H9 (cell line): ENCODE data around the gene CCDC85B. TPM values are rescaled to one million over a fixed set of nuclear protein-coding genes. Genes with fewer than 3 reads are reported as not detected.

Experiments used
- DNase-seq: peaks from one replicate; pipeline ENCODE4 v3.0.0-alpha.2; 2017
- H2AFZ ChIP-seq: one replicate; pipeline ENCODE4 v1.6.1; 2013; ENCODE audit warnings: mild to moderate bottlenecking, low read length, control low read depth, moderate library complexity
- H2AK5ac ChIP-seq: 2 replicates; pipeline ENCODE4 v1.6.1; 2013; ENCODE audit warnings: low read length, control low read depth, mixed read lengths; ENCODE audit not compliant: insufficient read length
- H2BK120ac ChIP-seq: one replicate; pipeline ENCODE4 v1.6.1; 2013; ENCODE audit warnings: low read depth, mild to moderate bottlenecking, low read length, control low read depth, inconsistent platforms; ENCODE audit not compliant: poor library complexity, severe bottlenecking
- H2BK12ac ChIP-seq: 2 replicates; pipeline ENCODE4 v1.6.1; 2013; ENCODE audit warnings: low read length, control low read depth, mixed read lengths, low read depth; ENCODE audit not compliant: insufficient read length
- H2BK15ac ChIP-seq: 2 replicates; pipeline ENCODE4 v1.6.1; 2013; ENCODE audit warnings: low read depth, low read length, control low read depth
- H2BK20ac ChIP-seq: one replicate; pipeline ENCODE4 v1.6.1; 2013; ENCODE audit warnings: low read depth, mild to moderate bottlenecking, low read length, control low read depth, inconsistent platforms; ENCODE audit not compliant: poor library complexity, severe bottlenecking
- H2BK5ac ChIP-seq: 2 replicates; pipeline ENCODE4 v1.6.1; 2013; ENCODE audit warnings: low read length, control low read depth, mixed read lengths; ENCODE audit not compliant: insufficient read length
- H3K14ac ChIP-seq: 2 replicates; pipeline ENCODE4 v1.6.1; 2013; ENCODE audit warnings: low read length, control low read depth; ENCODE audit not compliant: insufficient read depth
- H3K18ac ChIP-seq: 2 replicates; pipeline ENCODE4 v1.6.1; 2013; ENCODE audit warnings: low read depth, mild to moderate bottlenecking, mixed read lengths, low read length, control low read depth; ENCODE audit not compliant: insufficient read length
- H3K23ac ChIP-seq: 2 replicates; pipeline ENCODE4 v1.6.1; 2013; ENCODE audit warnings: low read length, control low read depth, mixed read lengths, low read depth; ENCODE audit not compliant: insufficient read length
- H3K23me2 ChIP-seq: 2 replicates; pipeline ENCODE4 v1.6.1; 2013; ENCODE audit warnings: low read depth, mild to moderate bottlenecking, mixed read lengths, low read length, control low read depth; ENCODE audit not compliant: insufficient read length, poor library complexity, severe bottlenecking
- H3K27ac ChIP-seq: 2 replicates; pipeline ENCODE4 v1.5.1; 2013; ENCODE audit warnings: low read length, control low read depth, mixed read lengths, low read depth; ENCODE audit not compliant: insufficient read length
- H3K27me3 ChIP-seq: 2 replicates; pipeline ENCODE4 v1.6.1; 2013; ENCODE audit warnings: low read length, control low read depth, inconsistent platforms; ENCODE audit not compliant: insufficient read depth
- H3K4ac ChIP-seq: 2 replicates; pipeline ENCODE4 v1.6.1; 2013; ENCODE audit warnings: low read depth, mild to moderate bottlenecking, control low read depth, inconsistent platforms, low read length, moderate library complexity
- H3K4me1 ChIP-seq: 2 replicates; pipeline ENCODE4 v1.6.1; 2013; ENCODE audit warnings: low read length, control low read depth, inconsistent platforms; ENCODE audit not compliant: insufficient read depth
- H3K4me2 ChIP-seq: 2 replicates; pipeline ENCODE4 v1.6.1; 2013; ENCODE audit warnings: low read length, control low read depth, mixed read lengths; ENCODE audit not compliant: insufficient read length, insufficient read depth
- H3K56ac ChIP-seq: 2 replicates; pipeline ENCODE4 v1.6.1; 2013; ENCODE audit warnings: low read depth, mild to moderate bottlenecking, mixed read lengths, low read length, control low read depth; ENCODE audit not compliant: insufficient read length
- H3K79me1 ChIP-seq: 2 replicates; pipeline ENCODE4 v1.6.1; 2013; ENCODE audit warnings: low read depth, mild to moderate bottlenecking, moderate library complexity, low read length, control low read depth, inconsistent platforms; ENCODE audit not compliant: insufficient read depth, poor library complexity, severe bottlenecking
- H3K79me2 ChIP-seq: 2 replicates; pipeline ENCODE4 v1.6.1; 2013; ENCODE audit warnings: low read length, control low read depth, inconsistent platforms; ENCODE audit not compliant: insufficient read depth
- H3K9ac ChIP-seq: 2 replicates; pipeline ENCODE4 v1.6.1; 2013; ENCODE audit warnings: low read length, control low read depth, mixed read lengths; ENCODE audit not compliant: insufficient read length; ENCODE audit errors: extremely low read depth
- H3K9me3 ChIP-seq: one replicate; pipeline ENCODE4 v1.6.1; 2013; ENCODE audit warnings: low read depth, low read length, inconsistent platforms; ENCODE audit not compliant: control insufficient read depth
- H3T11ph ChIP-seq: one replicate; pipeline ENCODE4 v1.6.1; 2013; ENCODE audit warnings: mild to moderate bottlenecking, low read length, control low read depth, inconsistent platforms
- H4K20me1 ChIP-seq: one replicate; pipeline ENCODE4 v1.6.1; 2013; ENCODE audit not compliant: control insufficient read depth, insufficient read length, insufficient read depth
- H4K5ac ChIP-seq: 2 replicates; pipeline ENCODE4 v1.6.1; 2013; ENCODE audit warnings: low read depth, mild to moderate bottlenecking, mixed read lengths, low read length, control low read depth; ENCODE audit not compliant: insufficient read length
- H4K8ac ChIP-seq: replicated peaks from 2 replicates; pipeline ENCODE4 v1.6.1; 2013; ENCODE audit warnings: low read length, control low read depth, mixed read lengths, low read depth; ENCODE audit not compliant: insufficient read length
- H4K91ac ChIP-seq: 2 replicates; pipeline ENCODE4 v1.6.1; 2013; ENCODE audit warnings: low read depth, mild to moderate bottlenecking, moderate library complexity, mixed read lengths, low read length, control low read depth; ENCODE audit not compliant: insufficient read length
- H3K27ac Mint-ChIP-seq, 3 experiments: 2 replicates in 2 of 3; 3 replicates in 1 of 3; pipeline ENCODE4 v1.8.0; 2020 to 2021; ENCODE audit warnings: mixed read lengths in 3 of 3, mild to moderate bottlenecking in 1 of 3, moderate library complexity in 1 of 3
- H3K27me3 Mint-ChIP-seq: 2 replicates; pipeline ENCODE4 v1.8.0; 2021; ENCODE audit warnings: low read depth, mild to moderate bottlenecking, moderate library complexity, mixed read lengths
- H3K36me3 Mint-ChIP-seq, 3 experiments: 2 replicates in 2 of 3; 3 replicates in 1 of 3; pipeline ENCODE4 v1.8.0; 2020 to 2021; ENCODE audit warnings: low read depth in 3 of 3, mixed read lengths in 3 of 3; ENCODE audit not compliant: insufficient read depth in 1 of 3
- H3K4me1 Mint-ChIP-seq, 2 experiments: 2 replicates each; pipeline ENCODE4 v1.8.0; 2020; ENCODE audit warnings: mixed read lengths in 2 of 2
- H3K4me3 Mint-ChIP-seq, 2 experiments: 2 replicates in 1 of 2; 3 replicates in 1 of 2; pipeline ENCODE4 v1.8.0; 2020 to 2021; ENCODE audit warnings: mild to moderate bottlenecking in 2 of 2, mixed read lengths in 2 of 2, moderate library complexity in 1 of 2
- H3K9me3 Mint-ChIP-seq, 2 experiments: 2 replicates in 1 of 2; 3 replicates in 1 of 2; pipeline ENCODE4 v1.8.0; 2020; ENCODE audit warnings: mild to moderate bottlenecking in 2 of 2, mixed read lengths in 2 of 2, moderate library complexity in 1 of 2
- CTCF ChIP-seq: fragments of 200-600 bp; sonication (generic); conservative IDR thresholded peaks from 3 replicates; pipeline ENCODE4 v1.8.0; 2021; ENCODE audit warnings: antibody characterized with exemption, mild to moderate bottlenecking
- WGBS: extraction: QIAGEN DNeasy Blood & Tissue Kit; methylation state at CpG from one replicate; pipeline ENCODE4 v1.1.7; 2013; ENCODE audit warnings: missing lambda C conversion rate, low lambda C conversion rate, mixed read lengths; ENCODE audit not compliant: insufficient read length; ENCODE audit errors: extremely low coverage; 5-methylcytosine and 5-hydroxymethylcytosine counted together
- total RNA-seq: library from RNA; stranded (reverse); gene quantifications from 2 replicates; pipeline ENCODE4 v1.2.1, GENCODE V29; 2021

The CCDC85B gene
- total RNA-seq, 1 experiment from 2014 or later: 23.3 TPM

GRCh38 chr11:65884716-65885092 lies 5.8 kb upstream of the CCDC85B start:
- 0 out of 5 replicates have a peak overlapping the region, but pooled peaks of 1 of the 2 experiments have one; percentile 21 for H3K4me3 Mint-ChIP-seq
- no peak overlapping the region for H3K4ac ChIP-seq
- no peaks in the 10 kb centered on the region for H4K20me1 ChIP-seq
- no peak overlapping the region for H2AK5ac ChIP-seq
- no peak overlapping the region for H2BK120ac ChIP-seq
- no peak overlapping the region for H3K27ac ChIP-seq
- no peak overlapping the region for H3K18ac ChIP-seq
- peaks cover 0 to 2% of the 10 kb centered on the region in 2 experiments; a peak in 1 of 5 replicates for H3K9me3 Mint-ChIP-seq
- no peak overlapping the region for H3T11ph ChIP-seq
- TF ChIP-seq CTCF: peak; percentile 99
- peaks cover 7% of the 10 kb centered on the region for H3K23me2 ChIP-seq
- H3K79me2 ChIP-seq: no peaks in the 10 kb centered on the region
- peaks cover 18 to 32% of the 10 kb centered on the region in 2 experiments for H3K4me1 Mint-ChIP-seq
- no peak overlapping the region for H3K4me2 ChIP-seq
- no peak overlapping the region for H3K56ac ChIP-seq
- WGBS: no CpG with 5 or more reads among the region's 9 CpGs
- peaks cover 2% of the 10 kb centered on the region; the same call in 1 of the 2 replicates for H3K27me3 ChIP-seq
- no peak overlapping the region for H3K14ac ChIP-seq
- no peak overlapping the region for H2AFZ ChIP-seq
- no peak overlapping the region for H2BK5ac ChIP-seq
- H4K5ac ChIP-seq: no peak overlapping the region
- no peak overlapping the region for H3K23ac ChIP-seq
- H3K4me1 ChIP-seq: peaks cover 5% of the 10 kb centered on the region; the same call in 1 of the 2 replicates
- H3K9ac ChIP-seq: no peak overlapping the region
- peaks cover 10% of the 10 kb centered on the region for H3K27me3 Mint-ChIP-seq
- H3K27ac Mint-ChIP-seq: no peak overlapping the region; a peak in 1 of 7 replicates
- peak; percentile 88 for DNase-seq
- no peak overlapping the region for H4K91ac ChIP-seq
- no peak overlapping the region for H2BK15ac ChIP-seq
- no peak overlapping the region for H4K8ac ChIP-seq
- H3K79me1 ChIP-seq: no peaks in the 10 kb centered on the region
- H3K36me3 Mint-ChIP-seq: peaks cover 35 to 58% (median 55%) of the 10 kb centered on the region in 3 experiments
- no peak overlapping the region for H2BK20ac ChIP-seq
- H2BK12ac ChIP-seq: no peak overlapping the region
- no peaks in the 10 kb centered on the region for H3K9me3 ChIP-seq
